Fibroblast of lung (primary cell): ENCODE data around the gene TMEM132D. TPM values are rescaled to one million over a fixed set of nuclear protein-coding genes. Genes with fewer than 3 reads are reported as not detected.

ENCODE experiments used
- DNase-seq, 2 donors: peaks; one replicate each; pipeline versions ENCODE4 v3.0.0 to v3.0.0-alpha.2; 2010; ENCODE audit warnings: low read depth in 2 of 2
- H2AFZ ChIP-seq: 2 replicates; pipeline ENCODE4 v1.5.1; 2012; ENCODE audit warnings: low read length, control low read depth, inconsistent platforms
- H3K27ac ChIP-seq: 2 replicates; pipeline ENCODE4 v1.5.1; 2011; ENCODE audit warnings: low read length, control low read depth; ENCODE audit not compliant: insufficient read depth
- H3K27me3 ChIP-seq: 2 replicates; pipeline ENCODE4 v1.5.1; 2011; ENCODE audit warnings: mild to moderate bottlenecking, low read length; ENCODE audit not compliant: control insufficient read depth, insufficient read depth
- H3K36me3 ChIP-seq: 2 replicates; pipeline ENCODE4 v1.5.1; 2011; ENCODE audit warnings: low read length; ENCODE audit not compliant: control insufficient read depth, insufficient read depth
- H3K4me1 ChIP-seq: 2 replicates; pipeline ENCODE4 v1.5.1; 2011; ENCODE audit warnings: low read length; ENCODE audit not compliant: control insufficient read depth, insufficient read depth; ENCODE audit errors: extremely low read depth
- H3K4me2 ChIP-seq: 2 replicates; pipeline ENCODE4 v1.5.1; 2011; ENCODE audit warnings: low read length, control low read depth; ENCODE audit not compliant: insufficient read depth; ENCODE audit errors: extremely low read depth
- H3K4me3 ChIP-seq, 4 experiments: fragments of 200-600 bp in 1 of 4; sonication (generic) in 1 of 4; replicated peaks in 1 of 4; 2 replicates each; pipeline ENCODE4 v1.5.1; 2011 to 2016; ENCODE audit warnings: low read length in 4 of 4, low read depth in 3 of 4, mild to moderate bottlenecking in 3 of 4, control low read depth in 2 of 4, inconsistent platforms in 1 of 4, mixed read lengths in 1 of 4; ENCODE audit not compliant: insufficient read depth in 1 of 4; ENCODE audit errors: control extremely low read depth in 1 of 4
- H3K79me2 ChIP-seq: 2 replicates; pipeline ENCODE4 v1.5.1; 2012; ENCODE audit warnings: mild to moderate bottlenecking, low read length, inconsistent platforms; ENCODE audit not compliant: control insufficient read depth, insufficient read depth
- H3K9ac ChIP-seq: 2 replicates; pipeline ENCODE4 v1.5.1; 2011; ENCODE audit warnings: mild to moderate bottlenecking, low read length, control low read depth; ENCODE audit not compliant: insufficient read depth
- H3K9me3 ChIP-seq: 2 replicates; pipeline ENCODE4 v1.5.1; 2012; ENCODE audit warnings: low read depth, low read length; ENCODE audit not compliant: control insufficient read depth, insufficient read depth
- H4K20me1 ChIP-seq: 2 replicates; pipeline ENCODE4 v1.5.1; 2011; ENCODE audit warnings: low read length; ENCODE audit not compliant: control insufficient read depth, insufficient read depth; ENCODE audit errors: extremely low read depth
- EZH2 ChIP-seq: IDR thresholded peaks from 2 replicates; pipeline ENCODE4 v1.5.1; 2012; ENCODE audit warnings: low read length, control low read depth, mild to moderate bottlenecking; ENCODE audit errors: missing control alignments
- polyA plus RNA-seq, 2 donors: library from polyadenylated mRNA; depleted of rRNA in 1 of 2; stranded (reverse) in 1 of 2; unstranded in 1 of 2; fragments of >200 nt; gene quantifications; 2 replicates each; pipeline ENCODE4 v1.2.1, GENCODE V29; 2011 to 2012; ENCODE audit warnings: missing spikeins in 1 of 2
- total RNA-seq: library from RNA; depleted of rRNA; stranded (reverse); fragments of >200 nt; gene quantifications from 2 replicates; pipeline ENCODE4 v1.2.1, GENCODE V29; 2014
- TF ChIP-seq, protein P1 (sequence below), 2 donors: IDR thresholded peaks in 1 of 2; conservative IDR thresholded peaks in 1 of 2; 1 replicate in 1 of 2; 2 replicates in 1 of 2; pipeline ENCODE4 v1.5.1; 2011 to 2012; ENCODE audit warnings: low read length in 2 of 2, control low read depth in 1 of 2, inconsistent platforms in 1 of 2, low read depth in 1 of 2, mild to moderate bottlenecking in 1 of 2

TMEM132D gene
- total and polyA plus RNA-seq, 2 donors (not counting 1 experiment from before 2014, with no cell fraction given) = not detected

DNA sequence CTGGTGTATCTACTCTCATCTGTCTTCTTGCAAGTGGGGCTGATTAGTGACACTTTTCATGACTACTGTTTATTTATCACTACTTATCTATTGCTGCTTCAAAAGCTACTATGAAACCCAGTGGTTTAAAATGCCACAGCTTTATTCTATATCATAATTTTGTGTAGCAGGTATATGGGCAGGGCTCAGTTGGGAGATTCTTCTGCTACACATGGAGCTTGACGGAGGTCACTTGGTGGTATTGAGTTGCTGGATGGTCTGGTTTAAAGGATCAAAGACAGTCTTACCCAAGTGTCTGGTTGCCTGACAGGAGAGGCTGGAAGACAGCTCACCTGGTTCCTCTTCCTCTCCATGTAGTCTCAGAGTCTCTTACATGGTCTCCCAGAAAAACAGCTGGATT, 222.7 kb downstream of the TMEM132D start:
- DNase-seq = no peak
- H3K4me3 ChIP-seq = no peak overlapping the region

DNA sequence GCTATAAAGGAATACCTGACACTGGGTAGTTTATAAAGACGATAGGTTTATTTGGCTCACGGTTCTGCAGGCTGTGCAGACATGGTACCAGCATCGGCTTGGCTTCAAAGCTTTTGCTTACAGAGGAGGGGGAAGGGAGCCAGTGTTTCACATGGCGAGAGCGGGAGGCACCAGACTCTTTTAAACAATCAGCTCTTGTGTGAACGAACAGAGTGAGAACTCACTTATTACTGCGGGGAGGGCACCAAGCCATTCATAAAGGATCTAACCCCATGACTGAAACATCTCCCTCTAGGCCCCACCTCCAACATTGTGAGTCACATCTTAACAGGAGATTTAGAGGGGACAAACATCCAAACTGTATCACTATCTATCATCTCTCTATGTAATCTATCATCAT, 227.4 kb downstream of the TMEM132D start:
- Histone ChIP-seq H3K27ac (no peak overlapping the region), H3K4me3 (no peak overlapping the region), H3K9me3 (no peaks in the 10 kb centered on the region), H2AFZ (no peak overlapping the region), H3K27me3 (no peaks in the 10 kb centered on the region), H4K20me1 (no peaks in the 10 kb centered on the region), H3K4me1 (no peaks in the 10 kb centered on the region), H3K4me2 (no peak overlapping the region), H3K79me2 (no peaks in the 10 kb centered on the region), H3K36me3 (no peaks in the 10 kb centered on the region), H3K9ac (no peak overlapping the region)
- no peak for TF ChIP-seq EZH2
- no peak for DNase-seq

More for the DNA sequence above, 222.7 kb downstream of the TMEM132D start:
- H3K27ac ChIP-seq = no peak overlapping the region
- H2AFZ ChIP-seq = no peak overlapping the region
- H3K9ac ChIP-seq = no peak overlapping the region
- no peaks in the 10 kb centered on the region for H3K36me3 ChIP-seq
- H3K79me2 ChIP-seq = no peaks in the 10 kb centered on the region
- no peak for TF ChIP-seq EZH2
- TF ChIP-seq, protein P1, sequence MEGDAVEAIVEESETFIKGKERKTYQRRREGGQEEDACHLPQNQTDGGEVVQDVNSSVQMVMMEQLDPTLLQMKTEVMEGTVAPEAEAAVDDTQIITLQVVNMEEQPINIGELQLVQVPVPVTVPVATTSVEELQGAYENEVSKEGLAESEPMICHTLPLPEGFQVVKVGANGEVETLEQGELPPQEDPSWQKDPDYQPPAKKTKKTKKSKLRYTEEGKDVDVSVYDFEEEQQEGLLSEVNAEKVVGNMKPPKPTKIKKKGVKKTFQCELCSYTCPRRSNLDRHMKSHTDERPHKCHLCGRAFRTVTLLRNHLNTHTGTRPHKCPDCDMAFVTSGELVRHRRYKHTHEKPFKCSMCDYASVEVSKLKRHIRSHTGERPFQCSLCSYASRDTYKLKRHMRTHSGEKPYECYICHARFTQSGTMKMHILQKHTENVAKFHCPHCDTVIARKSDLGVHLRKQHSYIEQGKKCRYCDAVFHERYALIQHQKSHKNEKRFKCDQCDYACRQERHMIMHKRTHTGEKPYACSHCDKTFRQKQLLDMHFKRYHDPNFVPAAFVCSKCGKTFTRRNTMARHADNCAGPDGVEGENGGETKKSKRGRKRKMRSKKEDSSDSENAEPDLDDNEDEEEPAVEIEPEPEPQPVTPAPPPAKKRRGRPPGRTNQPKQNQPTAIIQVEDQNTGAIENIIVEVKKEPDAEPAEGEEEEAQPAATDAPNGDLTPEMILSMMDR (conservative IDR thresholded peaks at IDR 0.05 in 1 of 2, IDR thresholded peaks at IDR 0.05 in 1 of 2; ENCODE audit: low read depth in 1 of 2, low read length in 2 of 2) = no peak
- no peaks in the 10 kb centered on the region for H3K27me3 ChIP-seq
- H3K9me3 ChIP-seq = no peaks in the 10 kb centered on the region
- no peak overlapping the region for H3K4me2 ChIP-seq
- no peaks in the 10 kb centered on the region for H3K4me1 ChIP-seq
- no peaks in the 10 kb centered on the region for H4K20me1 ChIP-seq

DNA sequence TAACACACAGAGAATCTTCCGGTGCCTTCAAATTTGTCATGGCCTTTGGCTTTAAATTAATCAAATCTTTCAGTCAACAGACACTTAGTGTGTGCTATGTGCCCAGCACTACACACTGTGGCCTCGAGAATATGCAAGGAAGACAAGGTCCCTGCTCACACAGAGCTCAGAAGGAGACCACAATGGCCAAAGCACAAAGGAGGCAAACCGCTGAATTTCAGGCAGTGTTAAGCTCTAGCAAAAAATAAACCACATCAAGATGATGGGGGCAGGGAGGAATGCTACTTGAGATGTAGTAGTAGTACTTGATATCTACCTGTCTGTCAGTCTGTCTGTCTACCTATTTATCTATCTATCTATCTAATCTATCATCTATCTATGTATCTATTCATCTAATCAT, 227.9 kb downstream of the TMEM132D start:
- Histone ChIP-seq H3K9me3 (no peaks in the 10 kb centered on the region), H3K36me3 (no peaks in the 10 kb centered on the region), H3K9ac (no peak overlapping the region), H4K20me1 (no peaks in the 10 kb centered on the region), H3K27me3 (no peaks in the 10 kb centered on the region), H3K4me3 (no peak overlapping the region), H2AFZ (no peak overlapping the region), H3K27ac (no peak overlapping the region), H3K4me2 (no peak overlapping the region), H3K4me1 (no peaks in the 10 kb centered on the region), H3K79me2 (no peaks in the 10 kb centered on the region)
- TF ChIP-seq, protein P1 (conservative IDR thresholded peaks at IDR 0.05 in 1 of 2, IDR thresholded peaks at IDR 0.05 in 1 of 2; ENCODE audit: low read depth in 1 of 2, low read length in 2 of 2) = no peak
- no peak for TF ChIP-seq EZH2
- no peak for DNase-seq
